Endometrium (tissue), 2 donors: ENCODE data around the gene AP5B1.

ENCODE experiments used
- FAIRE-seq: peaks from 2 replicates; lab custom pipeline; 2012; peaks lifted over from hg19 to GRCh38; lab: Jason Lieb, UNC
- donor health status: control.
- donor health status: control.

The AP5B1 gene, protein sequence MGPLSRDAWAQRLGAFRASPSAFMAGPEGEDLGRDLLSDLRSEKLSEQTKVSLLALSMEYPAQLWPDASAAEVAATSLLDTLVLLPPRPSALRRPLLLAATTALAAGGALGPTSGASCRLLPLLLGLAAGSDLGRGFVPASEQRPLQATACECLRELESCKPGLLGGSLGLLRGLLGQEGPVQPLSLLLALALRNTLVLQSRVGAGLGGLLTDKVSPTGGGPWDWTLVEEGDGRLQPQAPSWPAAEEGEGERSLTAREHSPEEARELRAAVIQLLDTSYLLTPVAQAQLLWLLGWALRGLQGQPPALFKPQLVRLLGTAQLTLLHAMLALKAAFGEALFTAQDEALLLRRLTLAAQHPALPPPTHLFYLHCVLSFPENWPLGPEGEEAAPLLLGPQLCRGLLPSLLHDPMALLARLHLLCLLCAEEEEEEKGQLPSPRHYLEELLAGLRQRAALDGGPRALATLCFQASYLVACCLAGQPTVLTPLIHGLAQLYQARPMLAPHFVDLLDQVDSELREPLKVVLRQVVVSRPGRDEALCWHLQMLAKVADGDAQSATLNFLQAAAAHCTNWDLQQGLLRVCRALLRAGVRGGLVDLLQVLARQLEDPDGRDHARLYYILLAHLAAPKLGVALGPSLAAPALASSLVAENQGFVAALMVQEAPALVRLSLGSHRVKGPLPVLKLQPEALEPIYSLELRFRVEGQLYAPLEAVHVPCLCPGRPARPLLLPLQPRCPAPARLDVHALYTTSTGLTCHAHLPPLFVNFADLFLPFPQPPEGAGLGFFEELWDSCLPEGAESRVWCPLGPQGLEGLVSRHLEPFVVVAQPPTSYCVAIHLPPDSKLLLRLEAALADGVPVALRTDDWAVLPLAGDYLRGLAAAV

DNA sequence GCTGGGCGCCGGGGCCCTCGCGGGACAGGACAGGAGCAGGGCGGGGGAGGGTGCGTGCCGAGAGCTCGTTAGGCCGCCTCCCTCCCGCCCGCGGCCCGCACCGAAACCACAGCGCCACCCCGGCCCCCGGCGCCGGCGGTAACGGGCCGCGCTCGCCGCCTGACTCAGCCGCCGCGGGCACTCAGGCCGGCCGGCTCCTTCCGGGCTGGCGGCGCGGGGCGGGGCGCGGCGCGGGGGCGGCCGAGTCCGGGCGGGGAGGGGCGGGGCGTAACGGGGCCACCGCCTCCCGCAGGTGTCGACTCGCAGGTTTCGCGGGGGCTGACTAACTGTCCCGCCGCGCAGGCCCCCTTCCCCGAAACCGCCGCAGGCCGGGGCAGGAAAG is at the start of gene AP5B1:
Gene AP5B1, minus strand, starts transcription at position 207 of the 382 bp plus-strand sequence. CDS start 385 bp downstream, outside the sequence.
- no peak for FAIRE-seq

DNA sequence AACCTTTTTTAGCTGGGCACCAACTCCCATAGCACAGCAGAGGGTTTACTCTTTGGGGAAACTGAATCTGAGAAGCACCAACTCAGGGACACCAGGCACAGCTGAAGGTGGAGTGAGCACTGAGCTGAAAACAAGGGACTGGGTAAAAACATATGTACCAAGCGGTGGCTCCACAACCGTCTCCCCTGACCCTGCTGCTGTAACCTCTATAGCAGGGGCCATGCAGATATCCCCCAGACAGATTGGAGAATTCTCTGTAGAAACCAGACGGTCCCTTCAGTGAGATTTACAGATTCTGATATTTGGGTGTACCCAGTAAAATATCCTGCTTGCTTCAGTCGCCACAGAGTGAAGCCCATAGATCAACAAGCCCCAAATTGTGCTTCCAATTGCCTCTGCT is 48.7 kb upstream of the AP5B1 start:
- no peak for FAIRE-seq

DNA sequence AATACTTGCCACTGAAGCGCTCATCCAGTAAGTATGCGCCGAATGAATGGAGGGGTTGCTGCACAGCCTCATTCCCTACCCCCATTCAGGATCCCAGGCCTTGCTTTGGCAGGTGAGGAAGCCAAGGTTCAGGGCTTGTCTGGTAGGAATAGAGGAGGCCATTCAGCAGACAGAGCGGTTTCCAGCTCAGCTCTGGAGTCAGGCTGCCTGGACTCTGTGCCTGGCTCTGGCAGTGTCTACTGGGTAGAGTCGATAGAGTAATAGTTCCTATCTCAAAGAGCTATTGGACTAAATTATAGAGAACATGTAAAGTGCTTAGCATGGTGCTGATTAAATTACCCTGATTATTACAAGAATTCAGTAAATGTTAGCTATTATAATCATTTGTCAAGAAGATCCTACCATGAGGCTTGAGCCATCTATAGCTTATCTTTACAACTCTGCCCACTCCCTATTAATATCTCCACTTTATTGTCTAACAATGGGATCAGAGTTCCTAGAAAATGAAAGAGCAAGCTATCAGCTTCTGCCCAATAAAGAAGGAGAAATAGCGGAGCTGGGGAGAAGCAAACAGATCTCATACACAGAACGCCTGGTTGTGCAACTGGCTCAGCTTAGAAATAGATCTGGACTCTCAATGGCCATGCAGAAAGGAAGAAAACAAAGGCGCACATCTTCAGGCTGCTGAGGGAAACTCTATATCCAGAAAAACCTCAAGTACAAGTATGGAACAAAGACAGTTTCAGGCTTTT is 46.4 kb upstream of the AP5B1 start:
- no peak for FAIRE-seq

DNA sequence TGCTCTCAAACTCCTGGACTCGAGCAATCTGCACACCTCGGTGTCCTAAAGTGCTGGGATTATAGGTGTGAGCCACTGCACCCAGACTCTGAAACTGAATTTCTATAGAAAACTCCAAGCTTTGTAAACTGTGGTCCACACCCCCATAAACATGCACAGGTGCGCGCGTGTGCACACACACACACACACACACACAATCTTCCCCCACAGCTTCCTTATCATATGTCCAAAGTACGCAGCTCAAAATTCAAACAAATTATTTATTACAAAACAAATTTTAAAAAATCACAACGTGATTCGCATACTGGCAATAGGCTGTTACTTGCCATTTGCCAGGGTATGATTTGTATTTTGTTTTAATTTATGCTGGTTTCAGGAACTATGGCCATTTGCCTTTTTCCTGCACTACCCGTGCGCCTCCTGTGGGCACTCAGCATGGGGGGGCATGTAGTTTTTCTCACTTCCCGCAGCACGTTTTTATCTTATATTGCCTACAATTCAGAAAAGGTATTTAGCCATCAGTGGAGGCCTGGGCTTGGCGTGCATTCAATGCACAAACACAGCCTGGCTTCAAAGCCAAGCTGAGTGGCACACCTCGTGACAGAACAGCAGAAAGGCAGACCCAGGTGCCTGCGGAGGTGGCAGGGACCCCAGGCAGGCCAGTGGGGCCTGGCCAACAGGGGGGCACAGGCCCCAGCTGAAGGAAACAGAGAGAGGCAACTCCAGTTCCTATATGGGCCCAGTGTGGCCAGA is 42.2 kb upstream of the AP5B1 start:
- FAIRE-seq, result no peak

DNA sequence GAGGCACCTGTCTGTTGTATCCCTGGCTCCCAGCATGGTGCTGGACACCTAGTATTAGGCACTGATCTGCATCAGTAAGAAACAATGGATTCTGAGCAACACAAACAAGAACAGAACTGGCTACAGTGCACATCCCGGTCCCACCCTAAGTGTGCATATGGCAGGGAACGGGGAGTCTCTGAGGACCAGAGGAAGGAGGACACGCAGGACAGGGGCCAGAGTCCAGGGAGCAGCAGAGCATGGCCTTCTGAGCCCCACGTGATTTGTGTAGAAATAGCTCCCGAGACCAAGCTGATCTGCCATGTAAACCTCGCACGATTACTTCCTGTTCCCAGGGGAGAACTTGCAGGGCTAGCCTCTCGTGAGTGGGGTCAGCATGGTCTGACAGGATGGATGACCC is 40.3 kb upstream of the AP5B1 start:
- no peak for FAIRE-seq

DNA sequence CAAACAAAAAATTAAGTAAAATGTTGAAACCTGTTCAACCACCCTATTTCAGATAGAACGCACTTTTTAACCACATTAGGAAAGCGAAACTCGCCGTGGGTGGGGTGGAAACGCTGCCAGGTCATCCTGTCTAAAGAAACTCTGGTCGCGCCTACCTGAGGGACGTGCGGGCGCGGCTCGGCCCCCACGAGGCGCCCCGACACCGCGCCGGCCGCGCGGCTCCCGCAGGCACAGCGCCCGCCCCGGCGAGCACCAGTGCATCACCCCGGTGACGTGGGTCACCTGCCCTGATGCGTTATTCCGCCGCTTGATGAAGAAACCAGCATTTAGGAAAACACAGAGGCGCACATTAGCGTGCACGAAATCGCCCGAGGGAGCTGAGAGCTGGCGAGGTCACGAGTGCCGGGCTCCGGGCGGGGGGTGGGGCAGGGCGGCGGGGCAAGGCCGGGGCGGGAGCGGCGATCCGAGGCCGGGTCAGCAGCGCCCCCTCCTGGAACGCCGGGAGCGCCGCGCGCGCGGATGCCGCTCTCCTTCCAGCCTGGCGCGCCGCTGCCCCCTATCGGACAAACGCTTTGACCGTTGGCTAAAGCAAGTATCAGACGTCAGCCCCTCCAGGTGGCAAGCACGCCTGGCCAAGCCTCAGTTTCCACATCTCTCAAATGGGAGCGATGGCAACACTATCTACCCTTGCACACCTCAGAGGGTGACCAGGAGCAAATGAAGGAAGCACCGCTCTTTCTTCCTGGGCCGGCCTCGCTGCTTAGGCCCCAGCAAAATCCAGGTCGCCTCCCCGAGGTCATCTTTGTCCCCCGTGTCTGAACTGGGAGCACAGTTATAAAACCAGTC is 37.3 kb upstream of the AP5B1 start:
- no peak for FAIRE-seq

DNA sequence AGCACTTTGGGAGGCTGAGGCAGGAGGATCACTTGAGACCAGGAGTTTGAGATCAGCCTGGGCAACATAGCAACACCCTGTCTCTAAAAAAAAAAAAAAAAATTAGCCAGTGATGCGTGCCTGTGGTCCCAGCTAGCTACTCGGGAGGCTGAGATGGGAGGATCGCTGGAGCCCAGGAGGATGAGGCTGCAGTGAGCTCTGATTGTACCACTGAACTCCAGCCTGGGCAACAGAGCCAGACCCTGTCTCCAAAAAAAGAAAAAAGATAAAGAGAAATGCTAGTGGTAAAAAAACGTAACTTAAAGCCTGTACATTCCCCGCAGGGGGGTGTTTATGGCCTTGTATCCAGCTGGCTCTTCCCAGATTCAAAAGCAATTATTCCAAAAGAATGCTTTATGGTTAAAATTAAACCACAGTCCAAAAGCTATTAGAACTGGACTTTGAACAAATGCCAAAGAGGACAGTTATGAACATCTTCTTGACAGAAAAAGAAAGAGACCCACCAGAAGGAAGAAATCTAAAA is 36.6 kb upstream of the AP5B1 start:
- FAIRE-seq, result no peak

DNA sequence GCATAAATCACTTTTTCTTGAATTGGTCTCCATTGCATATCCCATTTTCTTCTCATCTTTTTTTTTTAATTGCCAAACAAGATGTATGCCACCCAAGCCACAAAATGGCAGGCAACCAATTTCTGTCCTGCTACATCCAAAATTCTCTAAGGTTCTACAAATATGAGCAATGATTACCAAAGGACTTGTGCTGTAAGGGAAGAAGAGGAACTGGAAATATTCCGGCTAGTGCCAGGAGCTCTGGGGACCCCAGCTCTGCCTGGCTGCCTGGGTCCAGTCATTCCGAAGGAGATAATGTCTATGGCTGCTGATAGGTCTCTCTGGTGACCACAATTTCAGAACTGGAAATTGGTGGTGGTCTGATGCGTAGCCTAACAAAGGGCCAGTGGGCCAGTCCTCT is 35.9 kb upstream of the AP5B1 start:
- FAIRE-seq, result no peak

DNA sequence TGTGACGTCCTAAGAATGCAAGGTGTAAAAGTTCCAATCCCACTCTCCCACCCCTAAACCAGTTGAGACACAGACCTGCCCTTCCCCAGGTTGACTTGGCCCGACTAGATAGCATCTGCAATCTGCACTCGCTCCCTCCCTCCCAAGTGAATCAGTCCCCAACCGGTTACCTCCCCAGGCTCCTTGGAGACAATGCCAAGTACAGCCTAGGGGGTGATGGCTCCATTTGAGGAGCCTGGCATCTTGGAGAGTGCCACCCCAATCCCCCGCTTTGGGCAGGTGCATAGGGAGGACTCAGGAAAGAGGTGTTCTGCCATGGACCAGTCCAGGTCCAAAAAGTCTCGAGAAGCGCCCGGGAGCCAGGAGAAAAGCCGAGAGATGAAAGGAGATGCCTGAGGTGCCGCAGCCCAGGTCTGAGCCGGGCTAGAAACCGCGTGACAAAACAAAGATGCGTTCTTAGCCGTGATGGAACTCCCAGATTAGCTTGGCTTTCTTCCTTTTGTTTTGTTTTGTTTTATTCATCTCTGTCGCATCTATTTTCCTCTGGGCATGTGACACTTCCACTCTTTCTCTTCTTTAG is 34.3 kb upstream of the AP5B1 start:
- FAIRE-seq, result no peak

DNA sequence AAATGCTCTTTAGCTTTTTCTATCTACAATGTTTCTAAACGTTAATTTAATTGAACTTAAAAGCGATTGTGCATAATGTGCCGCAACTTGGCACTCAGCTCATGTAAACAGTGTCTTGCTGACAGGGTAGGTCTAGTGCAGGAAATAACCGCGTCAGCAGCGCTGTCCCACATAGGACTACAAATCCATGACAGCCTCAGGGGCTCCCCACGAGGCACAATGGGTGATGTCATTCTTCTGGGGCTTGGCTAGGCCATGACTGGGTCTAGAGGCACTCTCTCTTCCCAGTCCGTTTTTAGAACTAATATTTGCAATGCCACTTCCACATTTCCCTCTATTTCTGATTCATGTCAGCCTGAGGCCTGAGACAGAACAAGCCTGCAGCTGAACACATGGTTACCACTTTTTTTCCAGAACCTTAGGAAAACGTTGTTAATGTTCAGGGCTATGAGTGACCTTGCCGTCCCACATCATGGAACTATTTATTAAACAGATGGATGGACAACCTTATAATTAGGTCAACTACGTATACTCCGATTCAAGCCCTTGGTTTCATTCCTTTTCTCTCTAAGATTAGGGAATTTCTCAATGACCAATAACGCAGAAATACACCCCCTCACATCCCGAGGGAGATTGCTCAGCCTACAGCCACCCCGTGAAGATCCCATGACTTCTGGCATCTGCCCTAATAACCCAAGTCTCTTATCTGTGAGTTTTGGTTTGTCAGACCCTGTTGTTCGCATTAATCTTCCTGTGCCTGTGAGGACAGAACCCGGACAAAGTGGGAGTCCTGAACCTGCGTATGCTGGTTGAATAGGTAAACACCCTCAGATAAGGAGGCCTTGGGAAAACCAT is 33.6 kb upstream of the AP5B1 start:
- no peak for FAIRE-seq

DNA sequence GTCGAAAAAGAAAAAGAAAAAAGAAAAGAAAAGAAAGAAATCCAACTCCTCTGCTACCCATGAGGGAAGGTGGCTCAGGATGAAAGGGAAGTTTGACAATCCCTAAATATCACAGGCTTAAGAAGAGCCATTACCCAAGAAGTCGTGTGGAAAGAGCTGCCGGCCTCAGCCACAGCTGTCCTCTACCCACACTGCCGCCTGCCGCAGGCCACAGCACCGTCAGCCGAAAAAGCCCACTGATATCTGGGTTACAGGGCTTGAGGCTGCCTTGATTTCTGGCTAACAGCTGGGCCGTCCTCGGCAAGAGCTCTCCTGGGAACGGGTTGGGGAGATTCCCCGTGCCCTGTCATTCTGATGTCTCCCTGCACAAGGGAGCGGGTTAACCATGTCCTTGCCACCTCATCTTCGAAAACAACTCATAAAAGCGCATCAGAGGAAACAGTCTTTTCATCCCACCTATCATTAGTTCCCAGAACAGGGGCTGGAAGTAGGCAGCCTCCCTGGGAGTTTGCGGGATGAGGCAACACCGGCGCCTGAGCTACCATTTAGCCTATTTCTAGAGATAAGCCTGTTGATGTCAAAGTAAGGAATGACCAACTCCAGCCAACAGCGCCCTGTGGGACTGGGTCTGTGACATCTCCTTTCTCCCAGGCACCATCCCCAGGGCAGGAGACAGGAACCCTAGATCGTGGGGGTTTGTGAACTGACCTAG is 31.1 kb upstream of the AP5B1 start:
- FAIRE-seq, result no peak

DNA sequence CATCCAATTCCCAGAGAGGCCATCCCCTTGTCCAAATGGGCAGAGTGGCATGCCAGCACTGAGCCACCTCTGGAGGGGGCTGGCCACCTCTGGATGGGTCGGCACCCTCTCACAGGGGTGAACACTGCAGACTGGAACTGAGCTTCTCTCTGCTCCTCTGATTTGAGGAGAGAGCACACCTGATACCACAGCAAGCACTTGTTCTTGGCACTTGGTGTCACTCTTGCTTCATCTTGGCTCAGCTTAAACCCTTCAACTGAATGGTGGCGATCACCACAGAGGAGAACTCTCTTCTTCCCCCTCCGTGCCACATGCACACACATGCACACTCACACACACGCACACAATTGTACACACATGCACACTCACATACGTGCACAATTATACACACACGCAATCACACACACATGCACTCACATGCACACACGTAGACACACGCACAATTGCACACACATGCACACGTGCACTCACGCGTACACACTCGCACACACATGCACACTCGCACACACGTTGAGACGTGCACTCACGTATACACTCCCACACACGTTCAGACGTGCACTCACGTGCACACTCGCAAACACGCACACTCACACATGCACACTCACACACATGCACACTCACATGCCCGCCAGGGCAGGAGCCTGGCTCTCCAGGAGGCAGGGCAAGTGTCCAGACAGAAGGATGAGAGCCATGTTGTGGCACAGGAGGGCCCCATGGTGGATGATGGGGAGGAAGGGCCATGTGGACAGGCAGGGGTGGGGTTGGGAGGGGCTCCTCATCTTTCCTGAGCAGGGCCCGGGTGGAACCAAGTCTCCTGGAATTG is 29.5 kb upstream of the AP5B1 start:
- no peak for FAIRE-seq

DNA sequence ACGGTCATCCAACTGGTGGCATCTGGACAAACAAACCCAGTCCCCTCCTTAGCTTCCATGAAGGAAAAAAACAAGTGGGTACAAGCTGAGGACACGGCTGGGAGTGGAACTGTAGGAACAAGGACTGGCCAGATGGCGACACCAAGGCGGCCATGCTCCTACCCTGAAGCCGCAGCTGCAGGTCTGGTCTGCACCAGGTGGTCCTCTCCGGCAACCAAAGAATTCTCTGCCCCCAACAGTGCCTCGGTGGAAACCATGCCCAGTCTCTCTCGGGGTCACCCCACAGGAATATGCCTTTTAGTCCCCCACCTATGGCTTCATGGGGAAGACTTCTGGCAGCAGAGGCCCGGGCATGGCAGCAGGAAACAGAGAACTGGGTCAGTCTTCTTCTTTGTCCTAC is 28.7 kb upstream of the AP5B1 start:
- FAIRE-seq, result no peak

DNA sequence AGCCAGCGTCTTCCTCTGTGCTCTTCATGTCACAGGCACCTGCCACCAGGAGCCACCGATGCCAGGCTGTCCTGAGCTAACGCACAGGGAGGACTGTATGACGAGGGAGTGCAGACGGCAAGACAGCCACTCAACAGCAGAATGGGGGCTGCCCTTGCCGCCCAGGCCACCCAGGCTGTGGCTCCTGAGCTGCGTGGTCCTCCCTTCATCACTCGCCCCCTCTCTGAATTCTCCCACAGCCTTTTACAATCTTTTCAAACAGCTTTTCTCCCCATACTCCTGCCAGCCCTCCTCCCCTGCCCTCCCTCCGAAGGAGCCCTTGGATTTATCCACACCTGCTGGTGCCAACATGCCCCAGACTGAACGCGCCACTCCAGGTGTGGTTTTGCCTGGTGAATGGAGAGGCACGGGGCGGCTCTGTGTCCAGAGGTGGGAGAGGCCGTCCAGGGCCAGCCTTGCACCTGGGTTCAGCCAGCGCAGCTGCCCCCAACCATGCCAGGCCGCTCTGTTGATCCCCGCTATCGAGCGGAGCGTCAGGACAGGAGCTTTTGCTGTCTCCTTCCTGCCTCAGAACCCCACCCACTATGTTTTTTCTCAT is 28.1 kb upstream of the AP5B1 start:
- no peak for FAIRE-seq

DNA sequence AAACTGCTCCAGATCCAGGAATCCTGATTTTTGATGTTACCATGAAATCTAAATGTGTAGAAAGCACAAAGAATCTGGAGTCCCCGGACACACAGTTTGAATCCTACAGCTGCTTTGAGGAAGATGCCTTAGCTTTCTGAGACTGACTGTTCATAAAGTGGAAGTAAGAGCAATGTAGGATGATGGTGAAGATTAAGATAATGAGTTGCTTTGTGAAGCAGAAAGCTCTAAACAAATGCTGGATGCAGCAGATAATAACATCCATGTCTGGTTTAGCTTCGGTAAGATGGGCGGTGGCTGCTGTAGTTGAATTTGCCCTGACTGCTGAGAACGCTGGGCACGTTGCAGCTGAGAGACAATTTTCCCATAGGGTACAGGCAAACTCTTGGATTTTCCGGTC is 26.2 kb upstream of the AP5B1 start:
- FAIRE-seq, result no peak

DNA sequence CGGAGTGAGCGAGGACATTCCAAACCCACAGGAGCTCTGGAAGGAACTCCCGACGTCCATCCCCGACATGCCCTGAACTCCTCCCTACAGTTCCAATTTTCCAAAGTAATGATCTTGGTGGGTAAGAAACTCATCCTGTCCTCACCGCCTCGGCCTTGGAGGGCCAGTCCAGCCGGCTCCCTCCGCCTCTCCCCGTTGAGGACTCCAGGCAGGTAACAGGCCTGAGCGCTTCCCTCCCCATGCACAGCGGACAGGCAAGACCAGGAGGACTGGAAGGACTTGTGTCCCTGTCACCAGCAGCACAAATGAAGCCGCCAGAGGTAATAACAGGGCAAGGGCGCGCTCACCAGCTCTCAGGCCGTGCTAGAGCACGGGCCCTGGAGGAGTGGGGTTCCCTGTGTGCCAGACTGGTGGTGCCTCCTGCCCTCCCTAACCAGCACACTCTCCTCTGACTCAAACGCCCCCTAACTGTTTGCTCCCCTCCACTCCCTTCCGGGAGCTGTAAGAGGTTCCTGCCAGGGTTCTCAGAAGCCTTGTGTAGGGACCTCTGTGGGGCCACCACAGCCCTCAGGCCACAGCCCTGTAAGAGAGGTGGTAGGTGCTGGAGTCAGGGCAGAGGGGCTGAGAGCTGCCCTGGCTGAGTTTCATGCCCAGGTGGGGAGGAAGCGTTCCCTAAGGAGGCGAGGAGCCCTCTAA is 23.2 kb upstream of the AP5B1 start:
- no peak for FAIRE-seq

DNA sequence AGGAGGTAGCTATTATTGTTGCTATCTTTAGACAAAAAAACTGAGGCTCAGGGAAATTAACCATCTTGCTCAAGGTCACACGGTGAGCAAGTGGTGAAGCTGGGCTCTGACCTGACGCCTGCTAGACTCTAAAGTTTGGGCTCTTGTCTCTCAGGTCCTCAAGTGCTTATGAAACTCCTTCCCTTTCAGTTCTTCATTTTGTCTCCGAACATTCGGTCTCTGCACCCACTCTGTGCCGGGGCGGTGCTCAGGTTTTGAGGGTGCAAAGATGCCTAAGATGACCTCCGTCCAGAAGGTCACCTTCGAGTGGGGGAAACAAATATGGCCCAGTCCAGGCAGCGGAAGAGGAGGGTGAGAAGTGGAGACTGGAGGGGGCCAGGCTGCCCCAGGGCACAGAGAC is 22.1 kb upstream of the AP5B1 start:
- no peak for FAIRE-seq
